Type B pancreatic cell (in vitro differentiated cells): Measurements from ENCODE around the gene THAP4. TPM values are rescaled to one million over a fixed set of nuclear protein-coding genes. Genes with fewer than 3 reads are reported as not detected.

ENCODE experiments used
- DNase-seq: peaks from one replicate; pipeline ENCODE4 v3.0.0; 2021; ENCODE audit warnings: mixed read lengths; ENCODE audit not compliant: unreplicated experiment; ENCODE audit errors: extremely low spot score
- H3K27ac Mint-ChIP-seq: 2 replicates; pipeline ENCODE4 v1.8.0; 2021; ENCODE audit warnings: mild to moderate bottlenecking, mixed read lengths
- H3K27me3 Mint-ChIP-seq: 2 replicates; pipeline ENCODE4 v1.8.0; 2021; ENCODE audit warnings: mixed read lengths
- H3K36me3 Mint-ChIP-seq: 2 replicates; pipeline ENCODE4 v1.8.0; 2021; ENCODE audit warnings: mixed read lengths
- H3K4me1 Mint-ChIP-seq: one replicate; pipeline ENCODE4 v1.8.0; 2021; ENCODE audit warnings: mixed read lengths; ENCODE audit not compliant: unreplicated experiment
- H3K4me3 Mint-ChIP-seq: 2 replicates; pipeline ENCODE4 v1.8.0; 2021; ENCODE audit warnings: mild to moderate bottlenecking, mixed read lengths
- H3K9me3 Mint-ChIP-seq: 2 replicates; pipeline ENCODE4 v1.8.0; 2021; ENCODE audit warnings: mixed read lengths
- CTCF ChIP-seq: fragments of 200-600 bp; sonication (generic); conservative IDR thresholded peaks from 2 replicates; pipeline ENCODE4 v1.5.0; 2021; ENCODE audit warnings: antibody characterized with exemption, mild to moderate bottlenecking
- total RNA-seq: library from RNA; stranded (reverse); gene quantifications from 2 replicates; pipeline ENCODE4 v1.2.1, GENCODE V29; 2021; ENCODE audit warnings: low replicate concordance

The THAP4 gene
- total RNA-seq, 1 donor from 2014 or later: 51.3 TPM

- TF ChIP-seq CTCF: no peak
- peak overlapping the region; percentile 50 for H3K27ac Mint-ChIP-seq
- no peak overlapping the region for H3K4me3 Mint-ChIP-seq
- H3K36me3 Mint-ChIP-seq: peaks cover 17% of the 10 kb centered on the region
- H3K9me3 Mint-ChIP-seq: no peaks in the 10 kb centered on the region
- H3K4me1 Mint-ChIP-seq: no peaks in the 10 kb centered on the region
- H3K27me3 Mint-ChIP-seq: no peaks in the 10 kb centered on the region
- DNase-seq: no peak
These were observed 18.7 kb upstream of the THAP4 start for GRCh38 chr2:241655516-241656189.

- H3K36me3 Mint-ChIP-seq: peaks cover 15% of the 10 kb centered on the region
- no peak overlapping the region for H3K4me3 Mint-ChIP-seq
- no peaks in the 10 kb centered on the region for H3K27me3 Mint-ChIP-seq
- no peaks in the 10 kb centered on the region for H3K9me3 Mint-ChIP-seq
- TF ChIP-seq CTCF: no peak
- no peaks in the 10 kb centered on the region for H3K4me1 Mint-ChIP-seq
- DNase-seq: no peak
- H3K27ac Mint-ChIP-seq: no peak overlapping the region
These were observed 17.6 kb upstream of the THAP4 start for GRCh38 chr2:241654551-241654950.

GRCh38 chr2:241653210-241653750, 16.3 kb upstream of the THAP4 start:
- H3K27me3 Mint-ChIP-seq: no peaks in the 10 kb centered on the region
- no peak overlapping the region for H3K4me3 Mint-ChIP-seq
- H3K9me3 Mint-ChIP-seq: no peaks in the 10 kb centered on the region
- no peaks in the 10 kb centered on the region for H3K4me1 Mint-ChIP-seq
- peaks cover 11% of the 10 kb centered on the region for H3K36me3 Mint-ChIP-seq
- no peak for TF ChIP-seq CTCF
- no peak for DNase-seq
- H3K27ac Mint-ChIP-seq: no peak overlapping the region

DNA sequence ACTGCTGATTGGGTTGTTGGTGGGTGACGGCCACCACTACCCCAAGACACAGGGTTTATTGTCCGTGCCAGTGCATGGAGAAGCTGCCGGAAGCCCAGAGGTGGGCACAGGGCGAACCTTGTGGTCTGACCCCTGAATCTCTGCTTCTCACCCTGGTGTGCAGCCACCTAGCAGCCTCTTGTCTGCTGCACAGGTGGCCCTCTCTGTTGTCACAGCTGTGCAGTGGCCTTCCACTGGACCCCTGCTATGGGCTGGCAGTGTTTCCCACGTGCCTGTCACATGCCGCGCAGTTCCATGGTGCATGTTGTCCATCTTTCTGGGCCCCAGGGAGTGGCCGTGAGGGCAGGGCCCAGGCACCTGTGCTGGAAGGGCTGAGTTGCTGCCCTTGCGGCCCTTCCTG, 15.8 kb upstream of the THAP4 start:
- Mint-ChIP-seq H3K4me1 (peaks cover 4% of the 10 kb centered on the region), H3K27me3 (no peaks in the 10 kb centered on the region), H3K9me3 (no peaks in the 10 kb centered on the region), H3K36me3 (peaks cover 11% of the 10 kb centered on the region), H3K27ac (no peak overlapping the region), H3K4me3 (no peak overlapping the region)
- DNase-seq: no peak
- TF ChIP-seq CTCF: no peak

DNA sequence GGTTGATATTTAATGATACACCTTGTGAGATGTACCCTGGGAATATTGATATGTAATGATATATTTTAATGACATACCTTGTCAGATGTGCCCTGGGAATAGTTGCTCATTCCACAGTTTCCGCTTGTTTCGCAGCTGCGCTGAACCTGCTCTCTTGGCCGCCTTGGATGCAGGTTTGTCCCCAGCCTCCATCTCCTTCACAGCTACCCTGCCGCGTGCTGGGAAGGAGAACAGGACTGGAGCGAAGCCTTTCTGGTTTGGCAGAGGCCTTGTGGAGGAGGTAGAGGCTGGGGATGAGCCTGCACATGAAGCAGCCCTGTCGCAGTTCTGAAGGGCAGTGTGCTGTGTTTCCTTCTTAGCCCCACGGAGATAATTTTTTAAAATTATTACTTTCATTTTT, 15.2 kb upstream of the THAP4 start:
- no peaks in the 10 kb centered on the region for H3K9me3 Mint-ChIP-seq
- no peak for TF ChIP-seq CTCF
- H3K27ac Mint-ChIP-seq: no peak overlapping the region
- peaks cover 4% of the 10 kb centered on the region for H3K4me1 Mint-ChIP-seq
- H3K27me3 Mint-ChIP-seq: no peaks in the 10 kb centered on the region
- H3K36me3 Mint-ChIP-seq: peaks cover 11% of the 10 kb centered on the region
- no peak for DNase-seq
- H3K4me3 Mint-ChIP-seq: no peak overlapping the region
